H1 (cell line): ENCODE results near the gene RPL37. TPM values are rescaled to one million over a fixed set of nuclear protein-coding genes. Genes with fewer than 3 reads are reported as not detected.

Source experiments
- CTCF ChIA-PET: fragments of 300-600 bp; sonication (Branson Sonifier 250); formaldehyde crosslinking; loops from one replicate; lab custom pipeline; 2021; ENCODE audit not compliant: partially characterized antibody; lab: Charles Lee
- POLR2A ChIA-PET: fragments of 300-600 bp; sonication (Branson Sonifier 250); formaldehyde crosslinking; loops from one replicate; lab custom pipeline; 2021; ENCODE audit warnings: inconsistent platforms; ENCODE audit not compliant: partially characterized antibody; lab: Charles Lee
- DNase-seq, 2 experiments: peaks; one replicate each; pipeline versions ENCODE4 v3.0.0 to v3.0.0-alpha.2; 2010 to 2022; ENCODE audit warnings: low spot score in 2 of 2, low read depth in 1 of 2, mixed read lengths in 1 of 2
- FAIRE-seq: peaks from 2 replicates; lab custom pipeline; 2011; peaks lifted over from hg19 to GRCh38; lab: Jason Lieb, UNC
- H2AFZ ChIP-seq: 2 replicates; pipeline ENCODE4 v1.8.1; 2012; ENCODE audit warnings: low read length, inconsistent platforms
- H2AK5ac ChIP-seq: 2 replicates; pipeline ENCODE4 v1.6.1; 2013; ENCODE audit warnings: low read depth, low read length
- H2BK120ac ChIP-seq: replicated peaks from 2 replicates; pipeline ENCODE3; 2013; ENCODE audit warnings: low read depth, low read length, inconsistent platforms
- H2BK12ac ChIP-seq: 2 replicates; pipeline ENCODE4 v1.6.1; 2013; ENCODE audit warnings: low read depth, low read length
- H2BK15ac ChIP-seq: 2 replicates; pipeline ENCODE4 v1.6.1; 2013; ENCODE audit warnings: low read length
- H2BK20ac ChIP-seq: 2 replicates; pipeline ENCODE4 v1.6.1; 2013; ENCODE audit warnings: low read length
- H2BK5ac ChIP-seq: 2 replicates; pipeline ENCODE4 v1.6.1; 2013; ENCODE audit warnings: low read depth, low read length
- H3K14ac ChIP-seq: 2 replicates; pipeline ENCODE4 v1.6.1; 2013; ENCODE audit warnings: inconsistent platforms; ENCODE audit not compliant: insufficient read length
- H3K18ac ChIP-seq: 2 replicates; pipeline ENCODE4 v1.6.1; 2013; ENCODE audit warnings: low read length; ENCODE audit errors: extremely low read depth
- H3K23ac ChIP-seq: 2 replicates; pipeline ENCODE4 v1.6.1; 2013; ENCODE audit warnings: inconsistent platforms; ENCODE audit not compliant: insufficient read length
- H3K23me2 ChIP-seq: 2 replicates; pipeline ENCODE4 v1.6.1; 2013; ENCODE audit warnings: low read depth, low read length
- H3K27ac ChIP-seq: 2 replicates; pipeline ENCODE4 v1.6.1; 2011; ENCODE audit warnings: low read depth, low read length, inconsistent platforms
- H3K27me3 ChIP-seq, 4 experiments: replicated peaks in 1 of 4; 1 replicate in 1 of 4; 2 replicates in 3 of 4; pipeline versions ENCODE4 v1.6.1 to v1.8.1; 2011 to 2013; ENCODE audit warnings: low read length in 3 of 4, mild to moderate bottlenecking in 3 of 4, inconsistent platforms in 2 of 4, mixed read lengths in 2 of 4, moderate library complexity in 1 of 4; ENCODE audit not compliant: control insufficient read depth in 3 of 4, insufficient read depth in 3 of 4; ENCODE audit errors: extremely low read depth in 1 of 4
- H3K36me3 ChIP-seq, 4 experiments: 2 replicates each; pipeline versions ENCODE4 v1.6.1 to v1.8.1; 2011 to 2013; ENCODE audit warnings: mild to moderate bottlenecking in 4 of 4, low read length in 3 of 4, moderate library complexity in 2 of 4, control low read depth in 1 of 4, inconsistent platforms in 1 of 4; ENCODE audit not compliant: insufficient read depth in 4 of 4, control insufficient read depth in 2 of 4
- H3K4ac ChIP-seq: replicated peaks from 2 replicates; pipeline ENCODE3; 2013; ENCODE audit warnings: low read length, low read depth, mixed read lengths, inconsistent platforms; ENCODE audit not compliant: insufficient read length
- H3K4me1 ChIP-seq, 4 experiments: replicated peaks in 1 of 4; 1 replicate in 1 of 4; 2 replicates in 3 of 4; pipeline versions ENCODE4 v1.6.1 to v1.8.1; 2011 to 2013; ENCODE audit warnings: low read length in 3 of 4, inconsistent platforms in 2 of 4, mixed read lengths in 1 of 4; ENCODE audit not compliant: insufficient read depth in 4 of 4, control insufficient read depth in 3 of 4
- H3K4me2 ChIP-seq, 2 experiments: 2 replicates each; pipeline versions ENCODE4 v1.6.1 to v1.8.1; 2011 to 2013; ENCODE audit warnings: low read depth in 2 of 2, low read length in 2 of 2, control low read depth in 1 of 2, inconsistent platforms in 1 of 2, mild to moderate bottlenecking in 1 of 2; ENCODE audit not compliant: insufficient read depth in 1 of 2
- H3K4me3 ChIP-seq, 4 experiments: fragments of 200-600, 300-600 bp in 1 of 4; sonication (generic), shearing (Covaris generic), sonication (Bioruptor Twin) in 1 of 4; 2 replicates each; pipeline versions ENCODE4 v1.5.1 to v1.8.1; 2011 to 2016; ENCODE audit warnings: low read length in 4 of 4, low read depth in 3 of 4, control low read depth in 2 of 4, inconsistent platforms in 2 of 4, mild to moderate bottlenecking in 2 of 4, mixed read lengths in 1 of 4, moderate library complexity in 1 of 4; ENCODE audit not compliant: insufficient read depth in 2 of 4; ENCODE audit errors: extremely low read depth in 1 of 4
- H3K56ac ChIP-seq: replicated peaks from 2 replicates; pipeline ENCODE3; 2013; ENCODE audit warnings: low read depth, mild to moderate bottlenecking, mixed read lengths, low read length, inconsistent platforms; ENCODE audit not compliant: insufficient read length
- H3K79me1 ChIP-seq: 2 replicates; pipeline ENCODE4 v1.6.1; 2013; ENCODE audit warnings: low read depth, low read length, control low read depth
- H3K79me2 ChIP-seq, 2 experiments: 2 replicates each; pipeline versions ENCODE4 v1.6.1 to v1.8.1; 2012 to 2013; ENCODE audit warnings: low read length in 2 of 2, mild to moderate bottlenecking in 2 of 2, inconsistent platforms in 1 of 2; ENCODE audit not compliant: insufficient read depth in 2 of 2, control insufficient read depth in 1 of 2
- H3K9ac ChIP-seq, 4 experiments: replicated peaks in 1 of 4; 1 replicate in 1 of 4; 2 replicates in 3 of 4; pipeline versions ENCODE4 v1.6.1 to v1.8.1; 2011 to 2013; ENCODE audit warnings: low read depth in 3 of 4, low read length in 3 of 4, control low read depth in 2 of 4, mild to moderate bottlenecking in 2 of 4, moderate library complexity in 2 of 4, inconsistent platforms in 1 of 4; ENCODE audit errors: extremely low read depth in 1 of 4
- H3K9me3 ChIP-seq, 2 experiments: 2 replicates each; pipeline versions ENCODE4 v1.6.1 to v1.8.1; 2012 to 2013; ENCODE audit warnings: mild to moderate bottlenecking in 2 of 2, moderate library complexity in 2 of 2, control low read depth in 1 of 2, inconsistent platforms in 1 of 2, low read depth in 1 of 2, low read length in 1 of 2, mixed read lengths in 1 of 2; ENCODE audit not compliant: insufficient read depth in 2 of 2
- H4K20me1 ChIP-seq, 2 experiments: replicated peaks in 1 of 2; 2 replicates each; pipeline versions ENCODE3 to v1.8.1; 2011 to 2013; ENCODE audit warnings: inconsistent platforms in 2 of 2, low read length in 2 of 2, mild to moderate bottlenecking in 1 of 2; ENCODE audit not compliant: insufficient read depth in 2 of 2, control insufficient read depth in 1 of 2
- H4K5ac ChIP-seq: 2 replicates; pipeline ENCODE4 v1.6.1; 2013; ENCODE audit warnings: low read length, low read depth, mixed read lengths, inconsistent platforms; ENCODE audit not compliant: insufficient read length
- H4K8ac ChIP-seq: 2 replicates; pipeline ENCODE4 v1.8.0; 2013; ENCODE audit warnings: mild to moderate bottlenecking, moderate library complexity, low read length, inconsistent platforms; ENCODE audit not compliant: insufficient read depth; ENCODE audit errors: extremely low read depth
- H4K91ac ChIP-seq: replicated peaks from 2 replicates; pipeline ENCODE3; 2013; ENCODE audit warnings: low read length, mixed read lengths, inconsistent platforms; ENCODE audit not compliant: insufficient read length
- CBX5 ChIP-seq: fragments of 300-800, 300-1000 bp; sonication (generic); IDR thresholded peaks from 2 replicates; pipeline ENCODE4 v1.7.1; 2016; ENCODE audit warnings: antibody characterized with exemption, low read length, low read depth
- MAX ChIP-seq: IDR thresholded peaks from 2 replicates; pipeline ENCODE4 v1.6.1; 2012; ENCODE audit warnings: inconsistent platforms
- RBBP5 ChIP-seq: IDR thresholded peaks from 2 replicates; pipeline ENCODE4 v1.7.1; 2012; ENCODE audit warnings: low read depth, mild to moderate bottlenecking, inconsistent platforms, low read length, moderate library complexity, borderline replicate concordance
- RXRA ChIP-seq: IDR thresholded peaks from 2 replicates; pipeline ENCODE4 v1.6.1; 2011; ENCODE audit warnings: low read depth, mild to moderate bottlenecking, low read length, moderate library complexity; ENCODE audit not compliant: insufficient read depth
- SP4 ChIP-seq: IDR thresholded peaks from 2 replicates; pipeline ENCODE4 v1.6.1; 2012; ENCODE audit warnings: low read length, inconsistent platforms
- WGBS, 2 experiments: shearing (Covaris generic) in 1 of 2; methylation state at CpG; one replicate each; pipeline versions ENCODE4 v1.1.6 to v1.1.7; 2013 to 2015; ENCODE audit warnings: low lambda C conversion rate in 2 of 2, mixed read lengths in 2 of 2, inconsistent platforms in 1 of 2, low coverage in 1 of 2, missing lambda C conversion rate in 1 of 2; ENCODE audit not compliant: insufficient replicate concordance in 2 of 2, insufficient coverage in 1 of 2, insufficient read length in 1 of 2; ENCODE audit errors: extremely low coverage in 1 of 2, missing lambda C conversion rate in 1 of 2; 5-methylcytosine and 5-hydroxymethylcytosine counted together
- polyA plus RNA-seq, 7 experiments: library from polyadenylated mRNA; depleted of rRNA in 3 of 7; stranded (reverse) in 5 of 7; unstranded in 2 of 7; fragments of >200 nt in 5 of 7; fragments of 200-250 nt in 2 of 7; gene quantifications; 1 replicate in 5 of 7; 2 replicates in 1 of 7; 4 replicates in 1 of 7; pipeline versions ENCODE4 v1.2.1 to v1.2.3, GENCODE V29; 2011 to 2013; ENCODE audit warnings: missing spikeins in 2 of 7, mixed read lengths in 2 of 7
- total RNA-seq: library from RNA; stranded (reverse); fragmentation: NEBNext Ultra II Directional; extraction: Animal tissue kit (Norgen Biotek cat#: 25700); gene quantifications from 2 replicates; pipeline ENCODE4 v1.2.1, GENCODE V29; 2021

Gene RPL37
- total and polyA plus RNA-seq, 2 of the 8 experiments (the other 6 are each of a cell fraction or from before 2014, with no cell fraction given) = 467 to 1,534 TPM

GRCh38 chr5:40784916-40785315 is 50.1 kb downstream of the RPL37 start:
- peaks cover 5% of the 10 kb centered on the region; the same call in 1 of the 2 replicates for H3K79me1 ChIP-seq
- no peak overlapping the region for H3K9ac ChIP-seq
- H3K56ac ChIP-seq = no peak overlapping the region
- no peaks in the 10 kb centered on the region for H3K4me1 ChIP-seq
- no peaks in the 10 kb centered on the region for H3K36me3 ChIP-seq
- TF ChIP-seq CBX5 (no peak), MAX (no peak), RBBP5 (no peak), RXRA (no peak), SP4 (no peak)
- FAIRE-seq = no peak
- no peak overlapping the region for H2BK12ac ChIP-seq
- H4K91ac ChIP-seq = no peak overlapping the region
- H3K4me3 ChIP-seq = no peak overlapping the region
- H3K4me2 ChIP-seq = no peak overlapping the region
- no peak for DNase-seq
- no peaks in the 10 kb centered on the region for H3K23me2 ChIP-seq
- ChIA-PET POLR2A (interaction anchor here (1.0 to 4.4 kb wide), 4 partner anchors 13 to 47 kb away, joined by 4 to 23 read pairs (median 5); no protein-coding TSS in a partner anchor), CTCF (no interaction called here)
- H2AFZ ChIP-seq = no peak overlapping the region
- no peak overlapping the region for H3K23ac ChIP-seq
- no peak overlapping the region for H3K27ac ChIP-seq
- H2BK120ac ChIP-seq = no peak overlapping the region
- peaks cover 3 to 7% of the 10 kb centered on the region in 2 experiments for H4K20me1 ChIP-seq
- H2BK20ac ChIP-seq = no peak overlapping the region
- H3K4ac ChIP-seq = no peak overlapping the region
- no peaks in the 10 kb centered on the region for H3K27me3 ChIP-seq
- H3K14ac ChIP-seq = no peak overlapping the region
- no peak overlapping the region for H4K5ac ChIP-seq
- H2BK15ac ChIP-seq = no peak overlapping the region
- no peak overlapping the region for H2AK5ac ChIP-seq
- H3K18ac ChIP-seq = no peak overlapping the region
- peaks cover 0 to 98% of the 10 kb centered on the region in 2 experiments; a peak in 3 of 4 replicates for H3K79me2 ChIP-seq
- no peak overlapping the region for H4K8ac ChIP-seq
- no peak overlapping the region for H2BK5ac ChIP-seq
- no peaks in the 10 kb centered on the region for H3K9me3 ChIP-seq
- WGBS, 2 experiments = 100% methylated on average over 1 of the region's 1 CpG; no CpG with 5 or more reads in 1 of the 2 experiments
